ENCODE data around the gene KRTAP17-1. TPM values are rescaled to one million over a fixed set of nuclear protein-coding genes. Genes with fewer than 3 reads are reported as not detected.
A peak's percentile ranks its signal among the peaks of the same experiment; 100 is the strongest.

The KRTAP17-1 gene
- polyA plus RNA-seq, 1 donor = not detected

DNA sequence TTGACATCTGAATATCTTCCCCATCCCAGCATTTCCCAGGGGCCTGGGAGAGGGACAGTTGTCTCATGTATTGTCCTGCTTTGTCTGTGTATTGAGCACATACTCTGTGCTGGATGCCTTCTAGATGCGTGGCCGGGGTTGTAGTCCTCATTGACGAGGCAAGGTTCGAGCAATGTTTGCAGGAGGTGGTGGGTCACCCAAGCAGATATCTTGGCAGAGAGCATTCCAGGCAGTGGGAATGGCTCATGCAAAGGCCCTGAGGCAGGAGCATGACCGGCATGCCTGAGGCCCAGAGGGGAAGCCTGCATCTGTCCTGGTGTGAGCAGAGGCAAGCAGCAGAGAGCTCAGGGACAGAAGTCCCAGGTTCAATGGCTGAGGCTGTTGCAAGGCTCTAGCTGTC lies 17.6 kb upstream of the KRTAP17-1 start:
- DNase-seq = no peak

DNA sequence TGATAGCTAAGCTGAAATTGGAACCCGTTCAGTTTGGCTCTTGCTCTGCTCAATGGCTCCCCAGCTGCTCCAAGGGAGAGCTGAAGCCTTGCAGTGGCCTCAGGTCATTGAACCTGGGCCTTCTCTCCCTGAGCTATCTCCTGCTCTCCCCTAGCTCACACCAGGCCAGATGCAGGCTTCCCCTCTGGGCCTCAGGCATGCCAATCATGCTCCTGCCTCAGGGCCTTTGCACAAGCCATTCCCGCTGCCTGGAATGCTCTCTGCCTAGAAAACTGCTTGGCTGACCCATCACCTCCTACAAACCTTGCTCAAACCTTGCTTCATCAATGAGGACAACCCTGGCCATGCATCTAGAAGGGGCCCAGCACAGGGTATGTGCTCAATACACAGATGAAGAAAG lies 16.7 kb upstream of the KRTAP17-1 start:
- DNase-seq = no peak

DNA sequence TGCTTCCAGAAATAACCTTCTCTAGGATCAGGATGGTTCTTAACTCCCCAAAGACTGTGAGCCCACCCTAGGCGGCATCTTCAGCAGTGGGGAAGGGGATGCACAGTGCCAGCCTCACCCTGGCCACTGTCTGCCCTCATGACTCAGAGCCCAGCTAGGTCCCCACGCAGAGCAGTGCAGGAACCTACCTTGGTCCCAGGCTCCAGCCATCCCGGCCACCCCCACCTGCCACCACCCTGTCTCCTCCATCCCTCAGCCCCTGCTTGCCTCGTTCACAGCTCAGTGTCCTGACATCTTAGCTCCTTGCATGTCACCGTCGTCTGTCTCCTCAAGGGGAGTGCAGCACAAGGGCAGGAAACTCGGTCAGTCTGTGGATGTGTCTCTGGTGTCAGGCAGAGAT lies 16.1 kb upstream of the KRTAP17-1 start:
- DNase-seq = no peak

DNA sequence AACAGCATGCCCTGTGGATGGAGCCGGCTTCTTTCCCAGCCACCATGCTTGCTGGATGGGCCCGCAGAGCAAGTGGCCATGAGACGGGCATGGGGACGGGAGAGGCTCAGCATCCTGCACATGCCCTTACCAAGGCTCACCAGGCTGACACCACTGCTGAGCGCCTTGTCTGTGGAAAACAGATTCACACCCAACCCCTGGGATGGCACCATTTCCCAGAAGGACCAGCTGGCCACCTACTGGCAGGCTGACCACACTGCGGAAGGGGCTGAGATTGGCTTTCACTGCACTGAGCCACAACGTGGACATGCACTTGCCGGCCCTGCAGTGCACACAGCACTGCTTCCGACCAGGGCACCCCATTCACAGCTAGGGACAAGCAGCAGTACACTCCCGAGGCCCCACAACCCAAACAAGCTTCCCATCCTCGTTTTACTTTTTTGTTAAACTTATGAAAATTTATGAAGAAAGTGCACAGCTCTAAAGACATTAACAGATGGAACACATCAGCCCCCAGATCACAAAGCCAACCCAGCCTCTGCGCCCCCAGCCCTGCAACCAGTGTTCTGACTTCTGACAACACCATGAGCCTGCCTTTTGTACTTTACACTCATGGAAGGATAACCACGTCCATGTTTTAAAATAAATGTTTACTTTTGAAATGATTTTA lies 13.9 kb upstream of the KRTAP17-1 start:
- no peak for DNase-seq

- DNase-seq = no peak
These were observed 12.7 kb upstream of the KRTAP17-1 start for GRCh38 chr17:41328207-41328606.

DNA sequence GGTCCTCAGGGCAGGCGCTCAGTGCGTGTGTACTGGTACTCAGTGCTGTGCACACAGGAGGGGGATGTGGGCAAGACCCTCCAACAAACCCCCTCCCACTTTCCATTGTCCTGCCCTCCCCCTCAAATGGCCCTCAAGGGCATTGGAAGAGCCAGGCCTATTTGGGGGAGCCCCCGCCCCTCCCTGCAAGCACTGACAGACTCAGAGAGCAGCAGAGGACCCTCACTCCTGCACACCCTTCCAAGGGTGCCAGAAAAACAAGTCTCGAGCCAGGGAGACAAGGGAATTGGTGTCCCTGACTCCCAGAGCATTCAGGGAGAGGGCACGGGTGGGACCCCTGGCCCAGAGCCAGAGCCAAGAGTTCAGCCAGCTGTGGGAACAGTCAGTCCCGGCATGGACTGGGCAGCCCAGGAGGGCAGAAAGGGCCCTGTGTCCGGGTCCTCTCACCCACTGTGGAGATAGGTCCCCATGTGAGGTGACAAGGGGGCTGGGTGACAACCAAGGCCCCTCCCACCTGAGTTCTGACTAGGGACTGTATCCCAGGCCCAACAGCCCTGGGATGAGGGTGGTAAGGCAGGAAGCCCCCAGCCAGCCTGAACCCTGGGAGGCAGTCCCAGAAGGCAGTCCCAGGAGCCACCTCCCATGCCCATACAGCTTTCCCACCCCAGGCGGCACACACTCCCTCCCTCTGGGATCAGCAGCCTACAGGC lies 12.1 kb upstream of the KRTAP17-1 start:
- DNase-seq = no peak

GRCh38 chr17:41326173-41327145 lies 10.9 kb upstream of the KRTAP17-1 start:
- DNase-seq = no peak

DNA sequence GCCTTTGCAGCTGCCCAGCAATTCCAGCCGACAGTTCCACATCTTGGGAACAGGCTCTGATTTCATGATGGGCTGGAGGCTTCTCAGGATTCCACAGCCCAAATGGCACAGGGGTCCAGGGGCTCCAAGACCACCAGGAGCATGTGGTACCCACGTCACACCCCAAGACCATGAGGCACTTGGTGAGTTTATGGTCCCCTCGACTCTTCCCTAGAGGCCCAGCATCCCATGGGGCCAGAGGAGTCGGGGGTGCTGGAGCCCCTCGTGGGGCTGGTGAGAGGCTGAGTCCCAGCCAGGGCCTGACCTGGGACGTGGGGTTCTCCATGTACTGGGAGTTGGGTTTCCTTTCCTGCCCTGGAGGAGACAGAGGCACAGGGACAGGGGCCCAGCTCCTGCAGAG lies 10.1 kb upstream of the KRTAP17-1 start:
- DNase-seq = no peak

- no peak for DNase-seq
These were observed 9.6 kb upstream of the KRTAP17-1 start for GRCh38 chr17:41325126-41325525.

DNA sequence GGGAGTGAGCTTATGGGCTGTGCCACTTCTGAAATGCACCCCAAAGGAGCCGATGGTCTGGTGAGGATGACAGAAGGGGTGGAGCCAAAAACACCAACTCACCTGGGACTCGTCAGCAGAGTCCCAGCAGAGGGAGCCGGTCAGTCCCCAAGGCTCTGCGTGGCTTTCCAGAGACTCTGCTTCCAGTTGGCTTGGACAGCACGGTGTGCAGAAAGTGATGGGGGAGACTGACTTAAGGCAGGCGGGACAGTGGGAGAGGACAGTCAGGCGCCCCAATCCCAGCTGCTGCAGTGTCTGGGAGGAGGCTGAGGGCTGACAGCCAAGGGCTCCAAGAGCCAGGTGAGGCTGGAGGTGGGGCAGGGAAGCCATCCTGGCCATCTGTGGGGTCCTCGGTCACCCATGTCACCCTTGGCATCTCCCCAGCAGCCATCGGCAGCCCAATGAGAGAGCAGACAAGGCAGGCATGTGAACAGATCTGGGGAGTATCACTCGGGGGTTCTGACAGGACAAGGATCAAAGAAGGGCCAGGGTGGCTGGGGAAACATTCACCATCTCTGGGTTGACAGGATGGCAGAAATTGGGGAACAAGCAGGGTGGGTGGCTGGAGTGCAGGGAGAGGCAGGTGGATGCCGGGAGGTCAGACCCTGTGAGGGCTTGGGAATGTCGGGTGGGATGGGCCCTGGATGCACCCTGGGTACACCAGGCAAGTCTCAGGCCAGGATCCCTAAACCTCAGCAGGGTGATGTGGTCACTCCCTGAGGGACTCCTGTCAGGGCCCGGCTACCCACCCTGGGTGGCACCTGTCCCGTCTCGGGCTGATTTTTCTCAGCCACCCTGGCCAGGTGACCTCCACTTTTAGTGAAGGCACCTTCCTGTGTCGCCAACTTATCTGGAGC lies 8.9 kb upstream of the KRTAP17-1 start:
- DNase-seq = no peak

DNA sequence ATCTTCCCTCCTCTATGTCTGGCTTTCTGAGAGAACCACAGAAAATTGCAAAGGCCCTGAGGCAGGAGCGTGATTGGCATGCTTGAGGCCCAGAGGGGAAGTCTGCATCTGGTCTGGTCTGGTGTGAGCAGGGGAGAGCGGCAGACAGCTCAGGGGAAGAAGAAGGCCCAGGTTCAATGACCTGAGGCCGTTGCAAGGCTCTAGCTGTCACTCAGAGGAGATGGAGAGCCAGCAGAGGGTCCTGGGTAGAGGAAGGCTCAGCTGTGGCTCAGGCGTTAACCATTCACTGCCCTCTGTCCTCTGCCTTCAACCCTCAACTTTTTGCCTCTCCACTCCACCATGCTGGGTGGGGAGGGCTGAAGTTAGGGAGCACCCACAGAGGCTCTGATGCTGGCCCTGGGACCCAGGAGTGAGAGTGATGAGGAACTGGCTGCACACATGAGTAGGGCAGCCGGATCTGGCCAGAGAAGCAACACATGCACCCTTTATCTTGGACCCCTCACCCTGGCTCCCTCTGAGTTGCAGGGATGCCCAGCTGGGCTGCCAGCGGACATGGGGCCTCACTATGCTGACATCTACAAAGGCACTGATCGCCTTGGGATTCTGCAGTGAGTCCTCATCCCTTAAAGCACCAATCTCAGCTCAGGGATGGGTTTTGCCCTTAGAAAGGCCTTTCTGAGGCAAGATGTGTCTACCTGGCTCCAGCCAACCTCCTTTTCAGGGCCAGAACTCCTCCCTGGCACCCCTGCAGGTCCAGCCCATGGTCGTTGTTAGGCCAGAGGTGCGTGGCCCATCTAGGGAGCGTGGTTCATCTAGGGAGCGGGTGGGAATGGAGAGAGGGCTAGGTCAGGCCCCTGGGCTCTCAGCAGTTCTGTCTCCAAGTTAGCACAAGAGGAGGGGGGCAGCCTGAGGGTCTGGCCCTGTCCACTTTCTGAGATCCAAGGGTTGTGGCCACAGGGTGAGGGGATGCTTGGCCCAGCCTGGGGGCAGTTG lies 7.7 kb upstream of the KRTAP17-1 start:
- no peak for DNase-seq

DNA sequence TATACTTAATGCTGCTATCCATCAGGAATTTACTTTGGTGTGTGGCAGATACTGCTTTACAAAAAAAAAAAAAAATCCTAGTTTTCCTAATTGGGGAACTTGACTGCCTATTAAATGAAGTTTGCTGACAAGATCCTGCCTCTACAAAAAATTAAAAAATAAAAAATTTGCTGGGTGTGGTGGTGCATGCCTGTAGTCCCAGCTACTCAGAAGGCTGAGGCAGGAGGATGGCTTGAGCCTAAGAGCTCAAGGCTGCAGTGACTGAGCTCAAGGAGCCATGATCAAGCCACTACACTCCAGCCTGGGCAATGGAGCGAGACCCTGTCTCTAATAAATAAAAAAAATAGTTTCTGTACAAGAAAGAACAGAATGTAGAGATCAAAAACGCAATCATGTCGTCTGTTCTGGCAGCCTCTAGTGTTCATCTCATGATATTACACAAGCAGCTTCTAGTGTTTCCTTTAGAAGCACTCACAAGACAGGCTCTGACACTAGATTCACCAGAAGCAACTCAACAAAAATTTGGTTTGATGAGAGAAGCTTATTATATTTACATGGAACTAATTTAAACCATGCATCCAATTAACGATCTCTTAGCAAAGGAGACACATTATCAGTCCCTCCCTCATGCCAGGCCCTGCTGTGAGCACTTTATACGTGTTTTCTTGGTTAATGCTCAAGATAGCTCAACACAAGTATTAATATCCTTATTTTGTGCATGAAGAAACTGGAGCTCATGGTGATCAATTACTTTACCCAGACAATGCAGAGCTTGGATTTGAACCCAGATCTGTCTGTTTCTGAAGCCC lies 6.8 kb upstream of the KRTAP17-1 start:
- DNase-seq = peak; percentile 56

DNA sequence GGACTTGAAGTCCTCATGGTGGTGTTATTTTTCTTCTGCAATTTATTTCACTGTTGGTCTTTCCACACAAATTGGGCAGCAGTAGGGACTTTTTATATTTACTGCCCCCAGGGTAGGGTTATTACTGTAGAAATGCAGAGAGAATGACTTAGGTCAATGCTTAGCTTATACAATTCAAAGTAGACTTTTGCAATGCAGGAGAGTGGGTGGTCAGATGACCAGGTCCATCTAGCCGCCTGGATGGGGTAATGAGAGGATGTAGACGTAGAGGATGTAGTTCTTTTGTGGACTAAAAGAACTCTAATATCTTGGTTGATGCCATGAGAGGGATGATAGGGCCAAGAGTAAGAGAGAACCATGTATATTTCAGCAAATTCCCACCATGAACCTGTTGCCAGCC lies 2.7 kb upstream of the KRTAP17-1 start:
- no peak for DNase-seq

- DNase-seq = peak; percentile 8
These were observed 420 bp upstream of the KRTAP17-1 start for GRCh38 chr17:41315814-41316445.

DNA sequence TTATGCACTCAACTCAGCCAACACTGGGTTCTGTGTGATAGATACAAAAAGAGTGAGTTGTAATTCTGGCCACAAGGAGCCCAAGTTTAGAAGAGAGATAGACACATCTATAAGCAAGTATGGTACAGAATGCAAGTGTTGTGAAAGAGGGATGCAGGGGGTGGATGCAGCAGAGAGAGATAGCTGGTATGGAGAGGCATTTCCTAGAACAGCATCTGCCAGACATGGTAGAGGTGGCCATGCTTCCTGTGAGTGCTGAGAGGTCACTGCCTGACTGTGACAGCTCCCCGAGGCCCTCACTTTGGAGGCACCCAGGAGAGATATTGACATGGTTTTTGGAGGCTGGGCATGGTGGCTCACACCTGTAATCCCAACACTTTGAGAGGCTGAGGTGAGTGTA lies 4.4 kb downstream of the KRTAP17-1 start:
- no peak for DNase-seq

DNA sequence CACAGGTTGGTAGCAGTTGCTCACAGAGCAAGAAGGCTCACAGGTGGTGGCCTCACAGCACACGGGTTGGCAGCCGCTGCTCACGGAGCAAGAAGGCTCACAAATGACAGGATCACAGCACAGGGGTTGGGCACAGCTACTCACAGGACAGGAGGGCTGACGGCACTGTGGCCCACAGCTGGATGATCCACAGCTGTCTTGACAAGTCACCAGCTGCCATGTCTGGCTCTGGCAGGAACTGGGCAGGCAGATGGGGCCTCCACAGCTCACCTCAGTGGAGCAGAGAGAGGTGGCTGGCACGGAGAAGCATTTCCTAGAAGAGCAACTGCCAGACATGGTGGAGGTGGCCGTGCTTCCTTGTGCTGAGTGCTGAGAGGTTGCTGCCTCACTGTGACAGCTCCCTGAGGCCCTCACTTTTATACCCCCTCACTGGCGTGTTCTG lies 6.6 kb downstream of the KRTAP17-1 start, which contains the start of gene KRTAP16-1:
KRTAP16-1 (minus strand) TSS at position 392 of the 442 bp plus-strand sequence; CDS start at position 336, 56 bp downstream.
- no peak for DNase-seq

GRCh38 chr17:41308251-41308917 lies 7.1 kb downstream of the KRTAP17-1 start:
- DNase-seq = no peak

DNA sequence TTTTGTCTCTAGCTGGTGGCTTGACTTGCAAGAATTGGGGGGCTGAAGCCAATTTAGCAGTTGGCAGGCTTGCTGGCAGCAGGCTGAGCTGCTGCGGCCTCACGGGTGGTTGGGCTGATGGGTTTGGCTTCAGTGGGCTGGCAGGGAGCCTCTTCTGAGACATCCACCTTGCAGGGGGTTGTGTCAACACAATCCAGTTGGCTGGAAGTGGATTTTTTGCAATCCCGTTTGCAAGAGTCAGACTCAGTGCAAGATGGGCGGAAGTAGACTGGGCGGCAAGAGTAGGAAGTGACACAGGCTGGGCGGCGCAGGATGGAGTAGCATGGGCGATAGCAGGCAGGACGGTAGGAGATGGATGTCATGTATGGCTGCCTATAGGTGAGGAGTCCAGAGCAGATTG lies 7.9 kb downstream of the KRTAP17-1 start:
- DNase-seq = no peak

All from left kidney (tissue), 2 donors.